Tibial nerve (tissue), 4 donors: ENCODE measurements around the gene KRT71.

ENCODE experiments used
- EP300 ChIP-seq, 2 donors: sonication (generic); formaldehyde crosslinking; IDR thresholded peaks; one replicate each; pipeline ENCODE4 v1.6.1; 2017; ENCODE audit warnings: antibody characterized with exemption in 2 of 2, mild to moderate bottlenecking in 1 of 2
- POLR2A ChIP-seq, 2 donors: fragments of 450-650 bp; IDR thresholded peaks; one replicate each; pipeline ENCODE4 v1.6.1; 2017; ENCODE audit warnings: antibody characterized with exemption in 2 of 2, mild to moderate bottlenecking in 2 of 2, moderate library complexity in 2 of 2
- TF ChIP-seq, protein P1 (sequence below), 5 experiments: fragments of 200-600 bp in 3 of 5; fragments of 450-650 bp in 2 of 5; sonication (generic) in 3 of 5; IDR thresholded peaks; one replicate each; pipeline ENCODE4 v1.5.1; 2016 to 2019; ENCODE audit warnings: antibody characterized with exemption in 5 of 5, mild to moderate bottlenecking in 3 of 5, moderate library complexity in 2 of 5

DNA sequence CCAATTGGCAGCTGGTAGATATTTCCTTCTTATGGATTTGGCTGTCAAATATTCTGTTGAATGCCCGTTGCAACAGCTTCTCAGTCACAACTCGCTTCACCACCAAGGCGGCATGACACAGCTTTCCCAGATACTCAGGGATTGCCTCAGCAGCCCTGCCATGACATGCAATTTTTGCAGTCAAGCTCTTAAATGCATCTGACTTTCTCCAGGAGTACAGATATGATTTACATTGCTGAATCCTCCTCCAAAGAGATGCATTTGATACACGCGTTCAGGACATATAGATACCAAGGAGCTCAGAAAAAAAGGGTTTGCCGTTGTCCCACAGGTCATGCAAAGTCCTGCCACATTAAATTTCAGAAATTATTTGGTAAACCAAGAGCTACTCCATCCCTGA lies 39.2 kb downstream of the KRT71 start:
- TF ChIP-seq, protein P1, sequence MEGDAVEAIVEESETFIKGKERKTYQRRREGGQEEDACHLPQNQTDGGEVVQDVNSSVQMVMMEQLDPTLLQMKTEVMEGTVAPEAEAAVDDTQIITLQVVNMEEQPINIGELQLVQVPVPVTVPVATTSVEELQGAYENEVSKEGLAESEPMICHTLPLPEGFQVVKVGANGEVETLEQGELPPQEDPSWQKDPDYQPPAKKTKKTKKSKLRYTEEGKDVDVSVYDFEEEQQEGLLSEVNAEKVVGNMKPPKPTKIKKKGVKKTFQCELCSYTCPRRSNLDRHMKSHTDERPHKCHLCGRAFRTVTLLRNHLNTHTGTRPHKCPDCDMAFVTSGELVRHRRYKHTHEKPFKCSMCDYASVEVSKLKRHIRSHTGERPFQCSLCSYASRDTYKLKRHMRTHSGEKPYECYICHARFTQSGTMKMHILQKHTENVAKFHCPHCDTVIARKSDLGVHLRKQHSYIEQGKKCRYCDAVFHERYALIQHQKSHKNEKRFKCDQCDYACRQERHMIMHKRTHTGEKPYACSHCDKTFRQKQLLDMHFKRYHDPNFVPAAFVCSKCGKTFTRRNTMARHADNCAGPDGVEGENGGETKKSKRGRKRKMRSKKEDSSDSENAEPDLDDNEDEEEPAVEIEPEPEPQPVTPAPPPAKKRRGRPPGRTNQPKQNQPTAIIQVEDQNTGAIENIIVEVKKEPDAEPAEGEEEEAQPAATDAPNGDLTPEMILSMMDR (IDR thresholded peaks at IDR 0.05), result no peak
- TF ChIP-seq EP300 (IDR thresholded peaks at IDR 0.05) (no peak), POLR2A (IDR thresholded peaks at IDR 0.05) (no peak)
